GM18861 (cell line): ENCODE results near the gene CCDC57.

Source experiments
- ATAC-seq: cut with Tn5 transposase; IDR thresholded peaks from one replicate; pipeline ENCODE4 v1.9.1; 2021; ENCODE audit not compliant: unreplicated experiment

CCDC57 gene

GRCh38 chr17:82064433-82065192 is 148.0 kb downstream of the CCDC57 start:
- no peak for ATAC-seq

GRCh38 chr17:82063424-82064415 is 148.9 kb downstream of the CCDC57 start:
- no peak for ATAC-seq

- no peak for ATAC-seq
Observed at GRCh38 chr17:82062984-82063368, 149.7 kb downstream of the CCDC57 start.

- no peak for ATAC-seq
Observed at GRCh38 chr17:82062076-82062983, 150.3 kb downstream of the CCDC57 start.

- no peak for ATAC-seq
Observed at GRCh38 chr17:82061047-82061925, 151.4 kb downstream of the CCDC57 start.

GRCh38 chr17:82060614-82061013 is 152.0 kb downstream of the CCDC57 start:
- ATAC-seq, result no peak

GRCh38 chr17:82060001-82060380 is 152.7 kb downstream of the CCDC57 start:
- ATAC-seq, result no peak

GRCh38 chr17:82059272-82060000 is 153.2 kb downstream of the CCDC57 start:
- ATAC-seq, result no peak

- no peak for ATAC-seq
Observed at GRCh38 chr17:82058855-82059249, 153.8 kb downstream of the CCDC57 start.

GRCh38 chr17:82058230-82058854 is 154.3 kb downstream of the CCDC57 start:
- ATAC-seq, result no peak

GRCh38 chr17:82056729-82057621 is 155.7 kb downstream of the CCDC57 start:
- ATAC-seq, result no peak

- ATAC-seq, result no peak
Observed at GRCh38 chr17:82055965-82056728, 156.5 kb downstream of the CCDC57 start.

GRCh38 chr17:82055023-82055964 is 157.3 kb downstream of the CCDC57 start:
- no peak for ATAC-seq

GRCh38 chr17:82054351-82055022 is 158.2 kb downstream of the CCDC57 start:
- ATAC-seq, result no peak

- no peak for ATAC-seq
Observed at GRCh38 chr17:82053556-82054263, 158.9 kb downstream of the CCDC57 start.
